IMR-90 (cell line): ENCODE measurements around the gene PAFAH1B1. TPM values are rescaled to one million over a fixed set of nuclear protein-coding genes. Genes with fewer than 3 reads are reported as not detected.

Experiments
- ATAC-seq: fragments of 200-7000 bp; cut with Tn5 transposase; 2 replicates; pipeline ENCODE4 v1.9.1; 2020; ENCODE audit warnings: low read depth, mild to moderate bottlenecking, moderate library complexity
- BruUV-seq: library from RNA; stranded (reverse); fragments of 400-500 nt; replicated peaks from 2 replicates; lab custom pipeline; 2021; lab: Mats Ljungman, UMichigan
- CTCF ChIA-PET: fragments of 300-600 bp; formaldehyde crosslinking; extraction: SDS; loops from one replicate; lab custom pipeline; 2021; ENCODE audit warnings: antibody characterized with exemption; lab: Yijun Ruan, JAX
- POLR2A ChIA-PET: fragments of 300-600 bp; sonication (Branson Sonifier 250); formaldehyde crosslinking; loops from one replicate; lab custom pipeline; 2022; ENCODE audit warnings: antibody characterized with exemption; ENCODE audit not compliant: unreplicated experiment; lab: Charles Lee
- DNase-seq: peaks from one replicate; pipeline ENCODE4 v3.0.0; 2013
- H2AFZ ChIP-seq: replicated peaks from 2 replicates; pipeline ENCODE3; 2013; ENCODE audit warnings: low read length, mild to moderate bottlenecking; ENCODE audit not compliant: poor library complexity
- H2AK5ac ChIP-seq: 2 replicates; pipeline ENCODE4 v1.6.1; 2013; ENCODE audit warnings: low read depth, low read length, inconsistent platforms
- H2AK9ac ChIP-seq: replicated peaks from 2 replicates; pipeline ENCODE3; 2013; ENCODE audit warnings: mild to moderate bottlenecking, low read depth, low read length, moderate library complexity; ENCODE audit not compliant: poor library complexity
- H2BK120ac ChIP-seq: 2 replicates; pipeline ENCODE4 v1.6.1; 2013; ENCODE audit warnings: low read depth, low read length, inconsistent platforms
- H2BK15ac ChIP-seq: 3 replicates; pipeline ENCODE4 v1.6.1; 2013; ENCODE audit warnings: low read depth, low read length, inconsistent platforms
- H2BK20ac ChIP-seq: 2 replicates; pipeline ENCODE4 v1.6.1; 2013; ENCODE audit warnings: low read depth, mild to moderate bottlenecking, inconsistent platforms, low read length, moderate library complexity
- H2BK5ac ChIP-seq: 2 replicates; pipeline ENCODE4 v1.6.1; 2013; ENCODE audit warnings: mild to moderate bottlenecking, low read depth, low read length, inconsistent platforms; ENCODE audit not compliant: poor library complexity, severe bottlenecking
- H3K14ac ChIP-seq: replicated peaks from 2 replicates; pipeline ENCODE4 v1.6.1; 2013; ENCODE audit warnings: low read depth, low read length, inconsistent platforms
- H3K18ac ChIP-seq: 2 replicates; pipeline ENCODE4 v1.6.1; 2013; ENCODE audit warnings: low read depth, low read length, control low read depth
- H3K23ac ChIP-seq: 2 replicates; pipeline ENCODE4 v1.6.1; 2013; ENCODE audit warnings: low read depth, low read length, inconsistent platforms
- H3K27ac ChIP-seq: 2 replicates; pipeline ENCODE4 v1.5.1; 2013; ENCODE audit warnings: mild to moderate bottlenecking, control low read depth, low read length; ENCODE audit not compliant: insufficient read depth
- H3K27me3 ChIP-seq: 2 replicates; pipeline ENCODE4 v1.6.1; 2013; ENCODE audit warnings: low read length; ENCODE audit not compliant: control insufficient read depth, insufficient read depth
- H3K36me3 ChIP-seq: 2 replicates; pipeline ENCODE4 v1.6.1; 2013; ENCODE audit warnings: low read length, mixed read lengths; ENCODE audit not compliant: control insufficient read depth, insufficient read depth
- H3K4ac ChIP-seq: 2 replicates; pipeline ENCODE4 v1.6.1; 2013; ENCODE audit warnings: low read depth, low read length, inconsistent platforms
- H3K4me1 ChIP-seq: 2 replicates; pipeline ENCODE4 v1.6.1; 2013; ENCODE audit warnings: low read length, mixed read lengths; ENCODE audit not compliant: control insufficient read depth, insufficient read depth
- H3K4me2 ChIP-seq: 2 replicates; pipeline ENCODE4 v1.6.1; 2013; ENCODE audit warnings: low read depth, mild to moderate bottlenecking, control low read depth, low read length, moderate library complexity
- H3K4me3 ChIP-seq: 2 replicates; pipeline ENCODE4 v1.5.1; 2013; ENCODE audit warnings: low read depth, mild to moderate bottlenecking, control low read depth, low read length, moderate library complexity; ENCODE audit not compliant: insufficient read depth
- H3K56ac ChIP-seq: 2 replicates; pipeline ENCODE4 v1.6.1; 2013; ENCODE audit warnings: low read length, inconsistent platforms; ENCODE audit not compliant: insufficient read depth; ENCODE audit errors: extremely low read depth
- H3K79me1 ChIP-seq, 2 experiments: 2 replicates each; pipeline ENCODE4 v1.6.1; 2013; ENCODE audit warnings: low read length in 2 of 2, inconsistent platforms in 1 of 2, low read depth in 1 of 2
- H3K9ac ChIP-seq: 2 replicates; pipeline ENCODE4 v1.6.1; 2013; ENCODE audit warnings: low read depth, low read length, control low read depth
- H3K9me1 ChIP-seq: 2 replicates; pipeline ENCODE4 v1.6.1; 2013; ENCODE audit warnings: low read length, inconsistent platforms; ENCODE audit not compliant: insufficient read depth
- H3K9me3 ChIP-seq: 2 replicates; pipeline ENCODE4 v1.6.1; 2013; ENCODE audit warnings: low read length; ENCODE audit not compliant: control insufficient read depth, insufficient read depth
- H4K20me1 ChIP-seq: 2 replicates; pipeline ENCODE4 v1.6.1; 2013; ENCODE audit warnings: low read length, inconsistent platforms; ENCODE audit not compliant: insufficient read depth
- H4K5ac ChIP-seq: 2 replicates; pipeline ENCODE4 v1.6.1; 2013; ENCODE audit warnings: mild to moderate bottlenecking, low read depth, low read length, control low read depth
- H4K8ac ChIP-seq, 2 experiments: 2 replicates each; pipeline ENCODE4 v1.6.1; 2013; ENCODE audit warnings: low read depth in 2 of 2, low read length in 2 of 2, control low read depth in 1 of 2, inconsistent platforms in 1 of 2
- H4K91ac ChIP-seq: 2 replicates; pipeline ENCODE4 v1.6.1; 2013; ENCODE audit warnings: low read depth, low read length, inconsistent platforms; ENCODE audit not compliant: insufficient read depth
- BHLHE40 ChIP-seq: fragments of 150-350 bp; IDR thresholded peaks from 2 replicates; pipeline ENCODE4 v1.6.1; 2016; ENCODE audit warnings: mild to moderate bottlenecking, low read depth, low read length
- CEBPB ChIP-seq: IDR thresholded peaks from 2 replicates; pipeline ENCODE4 v1.6.1; 2012; ENCODE audit warnings: low read depth, low read length, improper control_type of control experiment
- CHD1 ChIP-seq: IDR thresholded peaks from 2 replicates; pipeline ENCODE4 v1.6.1; 2012; ENCODE audit warnings: low read depth, low read length, improper control_type of control experiment
- FOS ChIP-seq: fragments of 150-350 bp; IDR thresholded peaks from 2 replicates; pipeline ENCODE4 v1.6.1; 2016; ENCODE audit warnings: low read depth, low read length
- MAFK ChIP-seq: IDR thresholded peaks from 2 replicates; pipeline ENCODE4 v1.6.1; 2012; ENCODE audit warnings: low read depth, low read length, improper control_type of control experiment
- MAZ ChIP-seq: IDR thresholded peaks from 2 replicates; pipeline ENCODE4 v1.6.1; 2012; ENCODE audit warnings: low read depth, mild to moderate bottlenecking, low read length, improper control_type of control experiment, moderate library complexity, borderline replicate concordance
- MXI1 ChIP-seq: IDR thresholded peaks from 2 replicates; pipeline ENCODE4 v1.6.1; 2012; ENCODE audit warnings: low read depth, mild to moderate bottlenecking, low read length, moderate library complexity, borderline replicate concordance
- NFE2L2 ChIP-seq: fragments of 150-350 bp; IDR thresholded peaks from 2 replicates; pipeline ENCODE4 v1.6.1; 2016; ENCODE audit warnings: low read depth, mild to moderate bottlenecking, low read length
- POLR2A ChIP-seq: IDR thresholded peaks from 2 replicates; pipeline ENCODE4 v1.6.1; 2012; ENCODE audit warnings: mild to moderate bottlenecking, low read depth, low read length
- RAD21 ChIP-seq: IDR thresholded peaks from 2 replicates; pipeline ENCODE4 v1.6.1; 2012; ENCODE audit warnings: low read length, improper control_type of control experiment
- RCOR1 ChIP-seq: IDR thresholded peaks from 2 replicates; pipeline ENCODE4 v1.6.1; 2012; ENCODE audit warnings: mild to moderate bottlenecking, low read length, improper control_type of control experiment; ENCODE audit not compliant: insufficient replicate concordance
- RFX5 ChIP-seq: IDR thresholded peaks from 2 replicates; pipeline ENCODE4 v1.8.0; 2012; ENCODE audit warnings: low read depth, mild to moderate bottlenecking, low read length, moderate library complexity
- SMC3 ChIP-seq: fragments of 150-350 bp; IDR thresholded peaks from 2 replicates; pipeline ENCODE4 v1.6.1; 2016; ENCODE audit warnings: low read depth, mild to moderate bottlenecking, antibody characterized with exemption, low read length, moderate library complexity
- WGBS, 2 experiments: methylation state at CpG; one replicate each; pipeline versions ENCODE4 v1.1.5 to v1.1.7; 2013; ENCODE audit warnings: missing lambda C conversion rate in 2 of 2; ENCODE audit not compliant: insufficient read length in 1 of 2; ENCODE audit errors: extremely low coverage in 2 of 2; 5-methylcytosine and 5-hydroxymethylcytosine counted together
- dilution Hi-C: fragments of 300-500 bp; cut with HindIII; formaldehyde crosslinking; loops from one replicate; pipeline ENCODE4 v1.14.3; 2018; ENCODE audit warnings: low sequenced_read_pairs; ENCODE audit not compliant: unreplicated experiment
- in situ Hi-C: fragments of 300-500 bp; cut with MboI; formaldehyde crosslinking; loops from 3 replicates; pipeline ENCODE4 v1.14.3; 2019; ENCODE audit warnings: low sequenced_read_pairs, inconsistent platforms, mixed read lengths
- intact Hi-C: fragments of 100-400 bp; cut with micrococcal nuclease; formaldehyde crosslinking; loops from 2 replicates; pipeline ENCODE4 v1.10.0; 2022
- polyA plus RNA-seq, 3 experiments: library from polyadenylated mRNA; depleted of rRNA; stranded (reverse); fragments of >200 nt; gene quantifications; 2 replicates each; pipeline ENCODE4 v1.2.3, GENCODE V29; 2012; ENCODE audit warnings: low replicate concordance in 1 of 3
- total RNA-seq: library from RNA; depleted of rRNA; stranded (reverse); fragments of >200 nt; gene quantifications from 2 replicates; pipeline ENCODE4 v1.2.3, GENCODE V29; 2012
- TF ChIP-seq, protein P1 (sequence below): fragments of 150-350 bp; IDR thresholded peaks from 2 replicates; pipeline ENCODE4 v1.6.1; 2017; ENCODE audit warnings: mild to moderate bottlenecking, antibody characterized with exemption, low read length, low read depth
- TF ChIP-seq, protein P2 (sequence below): conservative IDR thresholded peaks from 2 replicates; pipeline ENCODE4 v1.5.1; 2012; ENCODE audit warnings: mild to moderate bottlenecking, low read depth, low read length, improper control_type of control experiment
- TF ChIP-seq, protein P3 (sequence below): fragments of 150-350 bp; IDR thresholded peaks from 2 replicates; pipeline ENCODE4 v1.6.1; 2016; ENCODE audit warnings: low read depth, mild to moderate bottlenecking, low read length, moderate library complexity, borderline replicate concordance

Gene PAFAH1B1
- total and polyA plus RNA-seq, 2 of the 4 experiments (the other 2 are of a cell fraction), result 64.5 to 127 TPM

DNA sequence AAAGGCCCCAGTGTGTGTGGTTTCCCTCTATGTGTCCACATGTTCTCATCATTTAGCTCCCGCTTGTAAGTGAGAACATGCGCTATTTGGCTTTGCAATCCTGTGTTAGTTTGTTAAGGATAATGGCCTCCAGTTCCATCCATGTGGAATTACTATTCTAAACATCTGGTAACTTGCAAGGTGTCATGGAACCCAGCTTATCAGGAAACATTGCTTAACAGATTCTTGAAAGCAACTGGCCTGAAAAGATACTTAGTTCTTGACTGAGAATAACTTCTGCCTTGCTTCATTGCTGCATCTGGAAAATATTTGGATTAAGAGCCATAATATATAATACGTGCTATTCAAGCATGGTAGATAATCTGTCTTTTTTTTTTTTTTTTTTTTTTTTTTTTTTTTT, 27.8 kb downstream of the PAFAH1B1 start:
- in situ Hi-C loops (no loop called here), dilution Hi-C loops (no loop called here), intact Hi-C loops (no loop called here)
- ATAC-seq (no peak), DNase-seq (peak; percentile 20)
- Histone ChIP-seq H2AK5ac (no peak overlapping the region), H2BK15ac (no peak overlapping the region), H2AK9ac (no peak overlapping the region), H3K27ac (no peak overlapping the region), H3K79me1 (peaks cover 4 to 55% of the 10 kb centered on the region in 2 experiments), H4K91ac (no peak overlapping the region), H3K18ac (no peak overlapping the region), H3K9me3 (no peaks in the 10 kb centered on the region; the same call in 1 of the 2 replicates), H3K56ac (no peak overlapping the region), H3K4ac (no peak overlapping the region), H3K4me1 (peaks cover 2% of the 10 kb centered on the region; the same call in 1 of the 2 replicates), H3K14ac (no peak overlapping the region), H4K8ac (no peak overlapping the region), H3K9me1 (peaks cover 2% of the 10 kb centered on the region; the same call in 1 of the 2 replicates), H3K4me3 (no peak overlapping the region), H3K27me3 (no peaks in the 10 kb centered on the region), H2BK120ac (no peak overlapping the region), H3K9ac (no peak overlapping the region), H3K36me3 (peaks cover 13% of the 10 kb centered on the region), H2AFZ (no peak overlapping the region), H4K5ac (no peak overlapping the region), H3K4me2 (no peak overlapping the region), H4K20me1 (peaks cover 95% of the 10 kb centered on the region), H2BK5ac (no peak overlapping the region), H2BK20ac (no peak overlapping the region), H3K23ac (no peak overlapping the region)
- CTCF ChIA-PET, result no interaction called here
- POLR2A ChIA-PET, result no interaction called here
- WGBS, 2 experiments, result no CpG with 5 or more reads among the region's 3 CpGs
- TF ChIP-seq, protein P1, sequence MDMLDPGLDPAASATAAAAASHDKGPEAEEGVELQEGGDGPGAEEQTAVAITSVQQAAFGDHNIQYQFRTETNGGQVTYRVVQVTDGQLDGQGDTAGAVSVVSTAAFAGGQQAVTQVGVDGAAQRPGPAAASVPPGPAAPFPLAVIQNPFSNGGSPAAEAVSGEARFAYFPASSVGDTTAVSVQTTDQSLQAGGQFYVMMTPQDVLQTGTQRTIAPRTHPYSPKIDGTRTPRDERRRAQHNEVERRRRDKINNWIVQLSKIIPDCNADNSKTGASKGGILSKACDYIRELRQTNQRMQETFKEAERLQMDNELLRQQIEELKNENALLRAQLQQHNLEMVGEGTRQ, result no peak
- no peak for TF ChIP-seq MAZ
- no peak for TF ChIP-seq BHLHE40
- TF ChIP-seq RAD21, result no peak
- TF ChIP-seq NFE2L2, result no peak
- TF ChIP-seq, protein P2, sequence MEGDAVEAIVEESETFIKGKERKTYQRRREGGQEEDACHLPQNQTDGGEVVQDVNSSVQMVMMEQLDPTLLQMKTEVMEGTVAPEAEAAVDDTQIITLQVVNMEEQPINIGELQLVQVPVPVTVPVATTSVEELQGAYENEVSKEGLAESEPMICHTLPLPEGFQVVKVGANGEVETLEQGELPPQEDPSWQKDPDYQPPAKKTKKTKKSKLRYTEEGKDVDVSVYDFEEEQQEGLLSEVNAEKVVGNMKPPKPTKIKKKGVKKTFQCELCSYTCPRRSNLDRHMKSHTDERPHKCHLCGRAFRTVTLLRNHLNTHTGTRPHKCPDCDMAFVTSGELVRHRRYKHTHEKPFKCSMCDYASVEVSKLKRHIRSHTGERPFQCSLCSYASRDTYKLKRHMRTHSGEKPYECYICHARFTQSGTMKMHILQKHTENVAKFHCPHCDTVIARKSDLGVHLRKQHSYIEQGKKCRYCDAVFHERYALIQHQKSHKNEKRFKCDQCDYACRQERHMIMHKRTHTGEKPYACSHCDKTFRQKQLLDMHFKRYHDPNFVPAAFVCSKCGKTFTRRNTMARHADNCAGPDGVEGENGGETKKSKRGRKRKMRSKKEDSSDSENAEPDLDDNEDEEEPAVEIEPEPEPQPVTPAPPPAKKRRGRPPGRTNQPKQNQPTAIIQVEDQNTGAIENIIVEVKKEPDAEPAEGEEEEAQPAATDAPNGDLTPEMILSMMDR, result no peak
- TF ChIP-seq RCOR1, result no peak
- TF ChIP-seq RFX5, result no peak
- no peak for TF ChIP-seq POLR2A
- TF ChIP-seq MAFK, result no peak
- TF ChIP-seq, protein P3, sequence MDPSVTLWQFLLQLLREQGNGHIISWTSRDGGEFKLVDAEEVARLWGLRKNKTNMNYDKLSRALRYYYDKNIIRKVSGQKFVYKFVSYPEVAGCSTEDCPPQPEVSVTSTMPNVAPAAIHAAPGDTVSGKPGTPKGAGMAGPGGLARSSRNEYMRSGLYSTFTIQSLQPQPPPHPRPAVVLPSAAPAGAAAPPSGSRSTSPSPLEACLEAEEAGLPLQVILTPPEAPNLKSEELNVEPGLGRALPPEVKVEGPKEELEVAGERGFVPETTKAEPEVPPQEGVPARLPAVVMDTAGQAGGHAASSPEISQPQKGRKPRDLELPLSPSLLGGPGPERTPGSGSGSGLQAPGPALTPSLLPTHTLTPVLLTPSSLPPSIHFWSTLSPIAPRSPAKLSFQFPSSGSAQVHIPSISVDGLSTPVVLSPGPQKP, result no peak
- TF ChIP-seq CEBPB, result no peak
- no peak for TF ChIP-seq MXI1
- TF ChIP-seq SMC3, result no peak
- TF ChIP-seq CHD1, result no peak
- TF ChIP-seq FOS, result no peak
- BruUV-seq, result no TSS peak
